ENCODE data around the gene KSR2.

DNA sequence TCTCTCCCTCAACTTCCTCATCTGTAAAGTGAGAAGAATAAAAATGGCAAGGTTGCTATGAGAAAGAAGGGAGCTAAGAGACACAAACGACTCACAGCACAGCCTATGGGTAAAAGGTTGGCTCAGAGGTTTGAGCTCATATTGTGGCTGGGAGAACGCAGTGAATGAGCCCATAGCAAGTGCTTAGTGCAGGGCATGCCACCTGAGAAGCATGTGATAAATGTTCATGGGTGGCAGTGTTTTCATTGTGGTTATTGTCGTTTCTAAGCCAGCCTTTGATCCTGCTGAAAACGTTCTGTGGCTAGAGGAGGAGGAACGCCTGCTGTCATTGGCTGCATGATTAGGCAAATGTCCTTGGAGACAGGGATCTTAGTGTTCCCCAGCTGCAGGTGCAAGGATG lies 150.4 kb downstream of the KSR2 start:
- TF ChIP-seq CTCF (tag by site-specific recombination; IDR thresholded peaks at IDR 0.05) (no peak), SP2 (tag by site-specific recombination; IDR thresholded peaks at IDR 0.05) (no peak), ZEB2 (tag by site-specific recombination; IDR thresholded peaks at IDR 0.05) (no peak), YY1 (tag by site-specific recombination; IDR thresholded peaks at IDR 0.05) (no peak), ZNF549 (tag by site-specific recombination; IDR thresholded peaks at IDR 0.05) (no peak)
- TF ChIP-seq, protein P1, sequence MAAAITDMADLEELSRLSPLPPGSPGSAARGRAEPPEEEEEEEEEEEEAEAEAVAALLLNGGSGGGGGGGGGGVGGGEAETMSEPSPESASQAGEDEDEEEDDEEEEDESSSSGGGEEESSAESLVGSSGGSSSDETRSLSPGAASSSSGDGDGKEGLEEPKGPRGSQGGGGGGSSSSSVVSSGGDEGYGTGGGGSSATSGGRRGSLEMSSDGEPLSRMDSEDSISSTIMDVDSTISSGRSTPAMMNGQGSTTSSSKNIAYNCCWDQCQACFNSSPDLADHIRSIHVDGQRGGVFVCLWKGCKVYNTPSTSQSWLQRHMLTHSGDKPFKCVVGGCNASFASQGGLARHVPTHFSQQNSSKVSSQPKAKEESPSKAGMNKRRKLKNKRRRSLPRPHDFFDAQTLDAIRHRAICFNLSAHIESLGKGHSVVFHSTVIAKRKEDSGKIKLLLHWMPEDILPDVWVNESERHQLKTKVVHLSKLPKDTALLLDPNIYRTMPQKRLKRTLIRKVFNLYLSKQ (tag by site-specific recombination; IDR thresholded peaks at IDR 0.05; ENCODE audit: borderline replicate concordance): no peak
- TF ChIP-seq, protein P2, sequence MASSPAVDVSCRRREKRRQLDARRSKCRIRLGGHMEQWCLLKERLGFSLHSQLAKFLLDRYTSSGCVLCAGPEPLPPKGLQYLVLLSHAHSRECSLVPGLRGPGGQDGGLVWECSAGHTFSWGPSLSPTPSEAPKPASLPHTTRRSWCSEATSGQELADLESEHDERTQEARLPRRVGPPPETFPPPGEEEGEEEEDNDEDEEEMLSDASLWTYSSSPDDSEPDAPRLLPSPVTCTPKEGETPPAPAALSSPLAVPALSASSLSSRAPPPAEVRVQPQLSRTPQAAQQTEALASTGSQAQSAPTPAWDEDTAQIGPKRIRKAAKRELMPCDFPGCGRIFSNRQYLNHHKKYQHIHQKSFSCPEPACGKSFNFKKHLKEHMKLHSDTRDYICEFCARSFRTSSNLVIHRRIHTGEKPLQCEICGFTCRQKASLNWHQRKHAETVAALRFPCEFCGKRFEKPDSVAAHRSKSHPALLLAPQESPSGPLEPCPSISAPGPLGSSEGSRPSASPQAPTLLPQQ (tag by site-specific recombination; IDR thresholded peaks at IDR 0.05): no peak

Measured in HEK293 (cell line).